ENCODE results near the gene EPB41L2. TPM values are rescaled to one million over a fixed set of nuclear protein-coding genes. Genes with fewer than 3 reads are reported as not detected.
A peak's percentile ranks its signal among the peaks of the same experiment; 100 is the strongest.

Gene EPB41L2
- total RNA-seq, 1 experiment from 2014 or later, result 63.9 TPM

DNA sequence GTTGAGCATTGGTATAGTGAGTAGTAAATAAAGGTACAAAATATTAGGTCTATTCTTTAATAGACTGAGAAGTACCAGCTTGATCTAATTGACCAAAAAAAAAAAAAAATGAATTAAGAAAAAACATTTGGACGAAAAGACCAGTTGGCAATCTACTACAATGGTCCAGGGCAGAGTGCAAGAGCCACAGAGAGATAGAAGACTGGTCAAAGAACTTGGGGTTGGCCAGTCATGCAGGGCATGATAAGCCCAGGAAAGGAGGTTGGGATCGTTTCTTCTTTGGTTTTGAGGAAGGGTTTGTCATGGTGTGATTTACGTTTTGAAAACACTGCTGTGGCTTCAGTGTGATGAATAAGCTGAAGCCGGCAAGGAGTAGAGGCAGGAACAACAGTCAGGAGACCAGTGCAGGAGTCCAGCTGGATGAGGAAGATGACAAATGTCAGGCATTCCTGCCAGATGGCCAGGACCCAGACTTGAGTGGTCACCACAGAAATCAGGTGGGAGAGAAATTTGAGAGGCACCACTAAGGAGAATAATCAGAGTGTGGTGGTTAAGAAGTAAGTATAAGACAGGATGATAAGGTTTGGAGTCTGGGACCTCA lies 221.8 kb downstream of the EPB41L2 start:
- H3K36me3 ChIP-seq, result no peaks in the 10 kb centered on the region; the same call in 1 of the 2 replicates
- DNase-seq, result peak; percentile 11
- H3K27me3 ChIP-seq, result no peaks in the 10 kb centered on the region
- H3K9me3 ChIP-seq, result no peaks in the 10 kb centered on the region
- H3K4me3 ChIP-seq, result no peak overlapping the region

DNA sequence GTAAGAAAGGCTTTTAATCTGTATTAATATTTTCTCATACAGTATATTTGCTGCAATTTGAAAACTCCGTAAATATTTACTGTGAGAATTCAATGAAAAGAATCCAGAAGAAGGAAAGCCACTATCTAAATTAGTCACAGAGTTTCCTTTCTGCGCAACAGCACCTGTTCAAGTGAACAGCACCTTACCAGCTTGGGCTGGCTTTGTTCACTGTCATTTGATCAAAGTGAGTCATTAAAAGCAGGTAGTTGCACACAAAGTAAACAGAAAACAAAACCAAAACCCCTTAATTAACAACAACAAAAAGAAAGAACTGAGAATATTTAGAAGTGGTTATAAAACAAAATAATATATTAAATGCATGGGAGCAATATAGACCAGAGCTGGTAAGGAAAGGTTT lies 223.0 kb downstream of the EPB41L2 start:
- no peak for DNase-seq
- Histone ChIP-seq H3K27me3 (no peaks in the 10 kb centered on the region), H3K4me3 (no peak overlapping the region), H3K36me3 (no peaks in the 10 kb centered on the region; the same call in 1 of the 2 replicates), H3K9me3 (no peaks in the 10 kb centered on the region)

DNA sequence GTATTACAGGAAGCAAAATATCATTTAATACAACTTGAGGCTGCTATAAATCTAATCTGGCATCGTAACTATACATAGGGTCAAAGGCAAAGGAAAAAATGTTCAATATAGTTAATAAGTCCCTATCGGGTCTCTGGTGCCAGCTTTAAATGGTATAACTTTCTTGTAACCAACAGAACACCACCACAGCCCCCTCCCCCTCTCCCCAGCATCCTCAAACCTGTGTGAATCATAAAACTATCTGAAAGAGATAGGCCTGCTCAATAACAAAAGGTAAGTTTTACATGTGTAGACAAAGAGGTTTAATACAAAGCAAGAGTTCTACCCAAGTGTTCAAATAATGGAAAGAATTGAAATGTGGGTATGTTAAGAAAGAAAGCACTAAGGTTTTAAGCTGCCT lies 223.7 kb downstream of the EPB41L2 start:
- Histone ChIP-seq H3K36me3 (no peaks in the 10 kb centered on the region; the same call in 1 of the 2 replicates), H3K27me3 (no peaks in the 10 kb centered on the region), H3K9me3 (no peaks in the 10 kb centered on the region), H3K4me3 (no peak overlapping the region)
- DNase-seq, result no peak

DNA sequence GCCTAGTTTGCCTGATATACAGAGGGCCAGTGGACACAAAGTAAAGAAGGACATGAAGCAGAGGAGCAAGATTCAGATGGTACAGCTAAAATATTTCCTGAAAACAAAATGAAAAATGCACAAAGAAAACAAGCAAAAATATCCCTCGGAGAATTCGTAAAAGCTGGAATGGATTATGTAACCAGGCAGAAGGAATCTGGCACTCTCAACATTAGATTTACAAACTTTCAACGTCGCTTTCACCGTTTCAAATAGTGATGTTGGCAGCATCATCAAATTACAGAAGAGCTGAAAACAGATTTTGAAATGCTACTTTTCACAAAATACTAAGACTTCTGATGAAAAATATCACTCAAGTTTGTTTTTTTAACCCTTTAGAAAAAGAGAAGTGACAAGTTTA lies 224.1 kb downstream of the EPB41L2 start:
- H3K4me3 ChIP-seq, result no peak overlapping the region
- DNase-seq, result no peak
- H3K36me3 ChIP-seq, result no peaks in the 10 kb centered on the region; the same call in 1 of the 2 replicates
- no peaks in the 10 kb centered on the region for H3K27me3 ChIP-seq
- no peaks in the 10 kb centered on the region for H3K9me3 ChIP-seq

DNA sequence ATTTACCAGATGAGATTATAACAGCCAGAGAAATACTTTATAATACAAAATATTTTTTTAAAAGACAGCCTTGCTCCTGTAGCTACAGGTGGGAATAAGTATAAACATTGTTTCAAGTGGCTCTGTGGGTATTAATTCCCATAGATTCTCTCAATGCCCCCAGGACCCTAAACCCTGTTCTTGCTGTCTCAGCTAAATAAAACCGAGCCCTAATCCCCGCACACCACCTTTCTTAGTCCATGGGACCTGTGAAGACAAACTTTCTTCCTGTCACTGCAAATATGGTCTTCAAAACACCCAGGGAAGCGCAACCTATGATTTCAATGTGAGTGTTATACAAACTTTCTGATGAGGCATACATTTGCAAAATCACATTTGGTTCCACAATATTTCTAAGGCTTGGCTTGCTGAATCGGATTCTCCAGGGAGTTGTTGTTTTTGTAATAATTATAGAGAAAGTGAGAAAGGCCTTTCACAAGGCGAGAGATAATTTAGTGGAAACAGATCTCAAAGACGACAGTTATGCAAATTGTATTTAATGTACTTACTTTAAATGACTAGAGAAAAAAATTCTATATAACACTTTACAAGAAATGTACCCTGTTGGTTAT lies 224.7 kb downstream of the EPB41L2 start:
- DNase-seq, result no peak
- Histone ChIP-seq H3K4me3 (no peak overlapping the region), H3K9me3 (no peaks in the 10 kb centered on the region), H3K36me3 (no peaks in the 10 kb centered on the region; the same call in 1 of the 2 replicates), H3K27me3 (no peaks in the 10 kb centered on the region)

DNA sequence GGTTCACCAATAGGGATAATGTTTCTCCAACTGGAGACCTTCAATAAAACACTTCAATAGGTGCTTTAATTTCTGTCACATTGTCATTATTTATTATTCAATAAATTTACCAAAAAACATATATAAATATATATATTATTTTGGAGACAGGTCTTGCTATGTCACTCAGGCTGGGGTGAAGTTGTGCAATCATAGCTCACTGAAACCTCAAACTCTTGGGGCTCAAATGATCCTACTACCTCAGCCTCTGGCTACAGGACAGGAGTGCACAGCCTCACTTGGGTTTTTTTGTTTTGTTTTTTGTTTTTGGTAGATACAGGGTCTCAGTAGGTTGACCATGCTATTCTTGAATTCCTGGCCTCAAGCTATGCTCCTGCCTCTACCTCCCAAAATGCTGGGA lies 226.0 kb downstream of the EPB41L2 start:
- H3K9me3 ChIP-seq, result no peaks in the 10 kb centered on the region
- H3K27me3 ChIP-seq, result no peaks in the 10 kb centered on the region
- DNase-seq, result no peak
- no peaks in the 10 kb centered on the region; the same call in 1 of the 2 replicates for H3K36me3 ChIP-seq
- no peak overlapping the region for H3K4me3 ChIP-seq

DNA sequence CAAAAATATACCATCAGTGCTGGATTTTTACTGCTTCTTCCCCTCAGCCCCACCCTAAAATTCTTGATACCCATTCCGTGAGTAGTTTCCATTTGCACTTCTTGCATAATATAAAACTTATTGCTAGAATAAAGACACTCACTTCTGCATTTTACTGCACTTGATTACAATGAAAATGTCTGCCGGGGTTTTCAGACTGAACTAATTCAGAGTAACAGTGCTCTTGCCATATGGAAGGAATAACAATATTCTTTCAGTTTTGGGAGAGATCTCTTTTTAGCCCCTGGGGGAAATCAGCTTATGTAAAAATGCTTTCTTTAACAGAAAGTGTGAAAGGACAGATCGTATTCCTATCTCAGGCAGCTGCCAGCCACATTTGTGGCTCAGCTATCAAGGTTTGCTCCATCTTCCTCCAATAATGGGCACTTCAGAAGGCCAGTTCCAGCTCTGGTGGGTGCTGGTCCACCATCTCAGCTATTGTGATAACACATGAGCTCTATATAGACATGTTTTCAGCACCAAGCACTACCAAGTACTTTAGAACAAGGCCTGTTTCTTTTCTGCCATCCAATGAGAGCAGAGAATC lies 226.9 kb downstream of the EPB41L2 start:
- Histone ChIP-seq H3K36me3 (no peaks in the 10 kb centered on the region), H3K27me3 (no peaks in the 10 kb centered on the region), H3K4me3 (no peak overlapping the region), H3K9me3 (no peaks in the 10 kb centered on the region)
- no peak for DNase-seq

DNA sequence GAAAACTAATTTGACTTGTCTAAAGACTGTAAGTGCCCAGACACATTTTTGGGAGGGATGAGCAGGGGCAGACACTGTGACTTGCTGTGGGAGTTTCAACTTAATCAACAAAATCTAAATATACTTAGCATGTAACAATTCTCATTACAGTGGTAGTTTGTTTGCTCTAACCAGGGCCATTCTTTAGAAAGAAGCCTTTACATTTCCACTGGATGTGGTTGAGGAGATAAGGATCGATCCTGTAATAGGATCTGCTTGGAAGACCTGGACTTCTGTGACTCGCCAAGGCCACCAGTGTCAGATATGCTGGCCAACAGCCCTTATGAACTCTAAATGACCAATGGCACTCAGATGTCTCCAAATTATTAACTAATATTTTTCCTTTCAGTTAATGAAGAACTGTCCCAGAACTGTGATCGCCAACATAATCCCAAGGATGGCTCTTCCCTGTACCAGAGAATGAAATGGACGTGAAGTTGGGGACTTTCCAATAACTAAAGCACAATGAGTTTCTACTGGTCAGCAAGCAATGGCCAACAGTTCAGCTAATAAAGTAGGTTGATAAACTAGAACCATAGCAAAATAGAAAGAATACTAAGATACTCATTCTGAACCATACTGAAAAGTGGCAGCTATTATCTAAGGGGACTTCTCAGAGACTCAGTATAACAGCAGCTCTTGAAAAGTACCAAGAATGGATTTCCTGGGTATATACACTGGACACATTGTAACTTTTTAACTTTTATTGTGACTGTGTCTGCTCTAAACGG lies 228.4 kb downstream of the EPB41L2 start:
- no peaks in the 10 kb centered on the region for H3K27me3 ChIP-seq
- H3K36me3 ChIP-seq, result no peaks in the 10 kb centered on the region
- no peak for DNase-seq
- no peak overlapping the region for H3K4me3 ChIP-seq
- H3K9me3 ChIP-seq, result no peaks in the 10 kb centered on the region

DNA sequence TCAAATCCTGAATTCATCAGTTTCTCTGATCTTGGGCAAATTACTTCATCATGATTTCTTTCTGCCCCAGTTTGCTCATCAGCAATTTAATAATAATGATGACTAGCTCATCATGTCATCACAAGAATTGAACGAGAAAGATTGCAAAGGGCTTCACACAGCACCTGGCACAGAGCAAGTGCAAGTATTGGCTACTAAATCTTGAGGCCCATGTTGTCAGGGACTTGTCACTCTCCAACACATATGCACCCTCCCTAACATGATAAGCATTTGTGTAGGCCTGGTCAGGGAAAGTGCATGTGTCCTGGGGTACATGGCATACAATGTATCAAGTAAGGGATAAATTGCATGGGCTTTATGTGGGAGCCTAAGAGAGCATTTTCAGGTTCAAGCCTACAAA lies 229.5 kb downstream of the EPB41L2 start:
- H3K9me3 ChIP-seq, result no peaks in the 10 kb centered on the region
- no peaks in the 10 kb centered on the region for H3K36me3 ChIP-seq
- no peaks in the 10 kb centered on the region for H3K27me3 ChIP-seq
- DNase-seq, result no peak
- H3K4me3 ChIP-seq, result no peak overlapping the region

DNA sequence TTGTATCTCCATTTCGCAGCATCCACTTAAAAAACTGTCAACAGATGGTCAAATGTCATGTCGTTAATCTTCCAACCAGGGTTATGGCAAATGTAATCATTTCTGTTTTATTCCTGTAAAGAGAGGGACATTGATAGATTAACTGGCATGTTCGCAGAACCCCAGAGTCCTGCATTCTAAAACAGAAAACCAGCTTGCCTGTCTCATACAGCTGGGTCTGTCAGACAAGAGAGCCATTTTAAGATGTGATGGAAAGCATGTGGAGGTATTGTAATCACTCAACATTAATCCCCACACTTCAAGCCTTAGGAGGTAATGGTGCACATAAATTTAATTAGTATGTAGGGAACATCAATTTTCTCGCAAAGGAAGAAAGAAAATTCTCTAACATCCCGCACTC lies 231.4 kb downstream of the EPB41L2 start:
- Histone ChIP-seq H3K9me3 (no peaks in the 10 kb centered on the region), H3K4me3 (no peak overlapping the region), H3K27me3 (no peaks in the 10 kb centered on the region), H3K36me3 (no peaks in the 10 kb centered on the region)
- no peak for DNase-seq

DNA sequence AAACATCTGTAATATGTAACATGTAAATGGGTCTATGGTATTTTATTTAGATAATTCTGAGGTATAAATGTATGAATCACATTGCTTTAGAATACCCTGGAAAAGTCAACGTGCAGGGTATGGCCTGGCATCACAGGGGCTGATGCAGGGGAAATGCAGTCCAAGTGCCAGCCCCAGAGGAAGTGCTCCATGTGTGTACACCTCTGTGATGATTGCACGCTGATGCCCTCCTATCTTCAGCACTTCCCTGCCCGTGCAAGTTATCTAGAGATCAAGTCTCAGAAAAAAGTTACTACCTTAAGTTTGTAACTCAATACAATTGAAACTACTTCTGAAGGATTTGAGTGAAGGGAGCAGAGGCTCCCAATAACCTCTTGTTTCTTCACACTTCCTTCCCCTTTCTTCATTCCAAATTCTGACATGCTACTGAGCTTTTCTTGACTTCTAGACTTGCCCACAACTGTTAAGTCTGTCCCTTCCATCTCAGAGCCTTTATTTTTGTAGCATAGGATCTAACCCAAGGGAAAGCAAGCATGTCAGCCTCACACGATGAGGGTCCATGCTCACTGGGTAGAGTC lies 233.6 kb downstream of the EPB41L2 start:
- H3K9me3 ChIP-seq, result no peaks in the 10 kb centered on the region
- DNase-seq, result no peak
- H3K27me3 ChIP-seq, result no peaks in the 10 kb centered on the region
- no peak overlapping the region for H3K4me3 ChIP-seq
- H3K36me3 ChIP-seq, result no peaks in the 10 kb centered on the region

DNA sequence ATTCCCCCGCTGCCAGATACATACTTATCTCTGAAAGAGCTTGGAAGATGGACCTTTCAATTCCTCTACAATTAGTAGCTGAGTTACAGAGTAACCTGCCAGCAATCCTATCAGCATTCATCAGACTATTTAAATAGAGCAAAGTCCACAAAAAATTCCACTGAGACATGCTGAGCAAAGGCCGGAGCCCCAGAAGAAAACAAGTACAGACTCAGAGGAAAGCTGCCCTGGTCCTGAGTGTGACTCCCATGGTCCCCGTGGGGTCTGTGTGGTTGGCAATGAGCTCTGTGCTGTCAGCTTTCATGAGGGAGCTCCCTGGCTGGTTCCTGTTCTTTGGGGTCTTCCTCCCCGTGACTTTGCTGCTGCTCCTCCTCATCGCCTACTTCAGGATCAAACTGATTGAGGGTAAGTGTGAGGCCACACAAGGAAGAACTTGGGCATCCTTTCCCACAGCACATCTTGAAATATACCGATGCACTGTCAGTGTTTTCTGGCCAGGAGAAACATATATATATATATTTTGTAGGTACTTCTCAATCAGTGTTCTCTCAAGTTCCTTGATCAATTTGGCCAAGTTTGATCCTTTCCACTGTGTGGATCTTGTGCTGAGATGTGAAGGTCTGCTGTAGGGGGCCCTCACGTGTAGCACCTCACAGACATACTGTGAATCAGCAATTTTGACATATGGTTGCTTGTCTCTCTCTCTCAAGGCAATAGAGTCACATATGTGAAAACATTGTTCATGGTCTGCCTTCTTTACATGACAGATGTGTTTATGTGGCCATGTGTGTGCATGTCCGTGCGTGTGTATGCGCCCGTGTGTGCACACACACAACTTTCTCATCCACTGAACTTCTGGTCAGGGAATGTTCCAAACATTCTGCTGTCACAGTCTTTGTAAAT lies 235.5 kb downstream of the EPB41L2 start, which contains the start of gene SMLR1:
SMLR1 (plus strand) TSS at position 160 of the 903 bp plus-strand sequence; CDS start at position 168, 8 bp downstream.
- Histone ChIP-seq H3K27me3 (no peaks in the 10 kb centered on the region), H3K4me3 (no peak within 1 kb of the TSS), H3K9me3 (no peaks in the 10 kb centered on the region), H3K36me3 (no peaks in the 10 kb centered on the region)
- no peak for DNase-seq

DNA sequence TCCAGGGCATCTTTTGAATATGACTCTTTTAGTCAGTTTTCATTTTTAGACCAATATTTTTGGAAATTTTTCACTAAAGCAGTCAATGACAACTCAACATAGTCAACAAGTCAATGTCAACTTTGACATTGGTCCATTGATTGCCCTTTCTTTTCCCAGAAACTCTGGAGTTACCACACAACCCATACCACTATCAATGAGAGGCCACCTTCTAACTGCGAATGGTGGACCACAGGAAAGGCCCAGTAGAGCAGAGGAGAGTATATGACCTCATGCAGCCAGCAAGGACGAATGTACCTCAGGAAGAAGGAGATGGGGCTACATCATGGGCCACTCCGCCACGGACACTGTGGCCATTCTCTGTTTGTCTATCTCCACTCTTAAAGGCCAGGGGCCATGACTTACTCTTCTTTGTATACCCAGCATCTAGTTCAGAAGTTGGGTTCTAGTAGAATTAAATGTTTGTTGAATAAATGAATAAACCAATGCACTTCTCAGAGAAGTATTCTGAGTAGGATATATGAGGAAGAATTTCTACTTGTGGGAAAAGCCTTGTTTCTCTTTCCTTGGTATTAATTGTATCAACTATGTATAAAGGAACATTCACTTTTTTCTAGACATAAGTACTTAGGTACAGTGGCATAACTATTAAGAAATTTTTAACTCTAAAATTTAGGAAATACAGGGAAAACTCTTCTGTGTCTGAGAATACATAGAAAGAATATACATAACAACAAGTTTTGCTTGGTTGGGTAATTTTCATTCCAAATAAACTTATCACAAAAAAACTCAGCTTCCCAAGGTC lies 236.4 kb downstream of the EPB41L2 start:
- Histone ChIP-seq H3K36me3 (no peaks in the 10 kb centered on the region), H3K4me3 (no peak overlapping the region), H3K9me3 (no peaks in the 10 kb centered on the region), H3K27me3 (no peaks in the 10 kb centered on the region)
- no peak for DNase-seq

DNA sequence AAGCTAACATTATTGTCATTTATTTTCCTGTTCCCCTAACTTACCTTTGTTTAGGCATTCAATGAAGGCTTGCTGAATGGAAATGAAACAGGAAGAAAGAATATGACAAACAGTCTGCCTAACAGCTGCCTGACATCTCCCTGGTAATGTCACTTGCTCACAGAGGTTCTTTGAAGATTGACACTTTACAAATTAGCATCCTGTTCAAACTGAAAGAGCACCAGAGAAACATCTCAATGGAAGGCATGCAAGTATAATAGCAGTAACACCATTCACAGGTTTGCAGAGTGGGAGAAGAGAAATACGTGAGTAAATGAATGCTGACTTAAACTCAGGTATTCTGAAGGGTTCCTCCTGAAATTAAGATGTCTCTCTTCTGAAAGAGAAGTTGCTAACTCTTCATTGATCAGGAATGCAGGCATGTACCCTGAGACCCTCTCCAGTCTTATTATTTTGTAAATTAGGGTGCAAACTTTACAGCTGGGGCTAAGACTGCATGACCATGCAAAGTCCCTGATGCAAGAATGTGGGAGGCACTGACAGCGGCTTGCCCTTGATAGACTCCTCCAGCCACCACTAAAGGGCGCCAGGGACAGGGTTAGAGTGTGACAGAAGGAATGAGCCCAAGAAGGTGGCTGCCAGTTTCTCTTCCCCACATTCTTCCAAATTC lies 237.1 kb downstream of the EPB41L2 start:
- no peak for DNase-seq
- H3K27me3 ChIP-seq, result no peaks in the 10 kb centered on the region
- H3K9me3 ChIP-seq, result no peaks in the 10 kb centered on the region
- no peaks in the 10 kb centered on the region for H3K36me3 ChIP-seq
- no peak overlapping the region for H3K4me3 ChIP-seq
